Measurements from ENCODE around the gene ZNF530. TPM values are rescaled to one million over a fixed set of nuclear protein-coding genes. Genes with fewer than 3 reads are reported as not detected.

ZNF530 gene
- total RNA-seq, 3 donors from 2014 or later, result 4.7 to 7.7 (median 4.9) TPM

DNA sequence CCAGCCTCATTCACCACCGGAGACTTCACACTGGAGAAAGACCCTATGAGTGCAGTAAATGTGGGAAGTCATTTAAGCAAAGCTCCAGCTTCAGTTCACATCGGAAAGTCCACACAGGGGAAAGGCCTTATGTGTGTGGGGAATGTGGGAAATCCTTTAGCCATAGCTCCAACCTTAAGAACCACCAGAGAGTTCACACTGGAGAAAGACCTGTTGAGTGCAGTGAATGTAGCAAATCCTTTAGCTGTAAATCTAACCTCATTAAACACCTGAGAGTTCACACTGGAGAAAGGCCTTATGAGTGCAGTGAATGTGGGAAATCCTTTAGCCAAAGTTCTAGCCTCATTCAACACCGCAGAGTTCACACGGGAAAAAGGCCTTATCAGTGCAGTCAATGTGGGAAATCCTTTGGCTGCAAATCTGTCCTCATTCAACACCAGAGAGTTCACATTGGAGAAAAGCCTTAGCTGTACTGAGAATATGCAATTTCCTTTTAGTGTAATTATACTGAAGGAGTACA lies 42.1 kb downstream of the ZNF530 start:
- ATAC-seq (no peak), DNase-seq (no peak)
- peaks cover 65% of the 10 kb centered on the region for H3K9me3 Mint-ChIP-seq
- H3K36me3 Mint-ChIP-seq (ENCODE audit: insufficient read depth), result peaks cover 67% of the 10 kb centered on the region
- no peak overlapping the region for H3K4me3 Mint-ChIP-seq
- H3K27me3 Mint-ChIP-seq (ENCODE audit: low read depth), result no peaks in the 10 kb centered on the region
- H3K4me1 Mint-ChIP-seq (ENCODE audit: low read depth), result no peaks in the 10 kb centered on the region

DNA sequence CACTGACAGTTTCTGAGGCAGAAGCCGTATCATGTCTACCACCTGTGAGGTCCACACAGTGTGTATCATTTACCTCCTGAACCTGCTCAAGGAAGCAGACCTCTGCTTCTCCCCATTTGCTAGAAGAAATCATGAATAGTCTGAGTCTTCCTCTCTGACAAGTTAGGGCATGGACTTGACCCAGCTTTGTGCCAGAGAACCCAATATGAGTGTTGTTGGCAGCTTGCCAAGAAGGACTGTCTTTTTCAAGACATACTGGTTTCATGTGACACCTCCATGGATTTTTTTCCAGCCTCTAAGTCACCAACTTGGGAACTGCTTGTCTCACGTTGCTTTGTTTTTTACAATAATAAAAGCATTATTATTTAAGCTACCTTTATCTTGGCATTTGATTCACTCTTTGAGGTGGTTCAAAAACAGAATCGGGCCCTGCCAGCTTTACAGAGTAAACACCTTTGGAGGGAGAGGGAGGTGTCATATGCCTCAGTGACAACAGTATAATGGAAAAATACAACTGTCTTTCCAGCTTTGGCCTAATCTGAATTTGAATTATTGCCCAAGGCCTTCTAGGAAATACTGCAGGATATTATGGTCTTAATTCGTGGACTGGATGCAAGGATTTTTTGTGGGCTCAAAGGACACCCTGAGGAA lies 42.8 kb downstream of the ZNF530 start:
- Mint-ChIP-seq H3K4me3 (no peak overlapping the region), H3K27me3 (ENCODE audit: low read depth) (no peaks in the 10 kb centered on the region), H3K9me3 (peaks cover 60% of the 10 kb centered on the region), H3K4me1 (ENCODE audit: low read depth) (no peaks in the 10 kb centered on the region), H3K36me3 (ENCODE audit: insufficient read depth) (peaks cover 61% of the 10 kb centered on the region)
- no peak for DNase-seq
- ATAC-seq, result no peak

DNA sequence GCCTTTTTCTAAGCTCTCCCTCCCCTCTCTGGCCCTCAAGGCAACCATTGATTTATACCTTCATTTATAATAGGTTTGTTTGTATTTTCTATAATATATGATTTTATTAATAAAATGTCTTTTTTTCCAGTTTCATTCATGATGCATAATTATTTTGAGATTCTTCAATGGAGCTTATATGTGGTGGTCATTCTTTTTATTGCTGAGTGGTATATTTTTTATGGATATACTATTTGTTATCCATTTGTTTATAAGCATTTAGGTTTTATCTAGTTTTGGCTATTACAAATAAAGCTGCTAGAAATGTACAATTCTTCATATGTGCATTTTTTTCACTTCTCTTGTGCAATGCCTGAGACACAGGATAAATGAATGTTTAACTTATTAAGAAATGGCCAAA lies 44.0 kb downstream of the ZNF530 start:
- ATAC-seq, result no peak
- H3K4me3 Mint-ChIP-seq, result no peak overlapping the region
- peaks cover 53% of the 10 kb centered on the region for H3K36me3 Mint-ChIP-seq (ENCODE audit: insufficient read depth)
- H3K27me3 Mint-ChIP-seq (ENCODE audit: low read depth), result no peaks in the 10 kb centered on the region
- DNase-seq, result no peak
- H3K9me3 Mint-ChIP-seq, result peaks cover 62% of the 10 kb centered on the region
- H3K4me1 Mint-ChIP-seq (ENCODE audit: low read depth), result no peaks in the 10 kb centered on the region

DNA sequence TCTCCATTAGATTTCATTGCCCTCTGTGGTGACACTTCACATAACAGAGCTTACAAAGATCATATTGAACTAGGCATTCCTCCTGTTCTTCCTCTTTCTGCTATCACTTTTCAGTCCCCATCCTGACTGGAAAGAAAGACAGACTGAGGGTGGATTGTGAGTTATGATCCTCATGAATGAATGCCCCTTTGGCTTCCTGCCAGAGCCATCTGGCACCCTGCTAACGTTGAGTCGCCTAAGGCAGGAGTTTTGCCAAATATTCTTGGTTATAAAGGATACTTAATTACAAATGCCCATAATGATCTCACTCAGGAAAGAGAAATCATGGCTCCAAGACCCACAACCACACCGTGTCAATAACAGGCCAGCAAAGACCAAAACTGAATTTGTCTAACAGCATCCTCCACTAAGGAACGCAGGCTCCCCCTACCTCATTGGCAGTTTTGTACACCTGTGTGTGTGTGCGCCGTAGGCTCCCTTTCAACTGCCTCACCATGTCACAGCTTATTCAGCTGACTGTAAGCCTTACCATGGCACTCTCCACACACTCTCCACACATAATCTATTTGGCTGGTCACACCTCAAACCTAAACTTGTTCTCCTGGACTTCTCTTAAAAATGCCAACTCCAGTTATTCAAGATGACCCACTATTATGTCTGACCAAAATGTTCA lies 48.8 kb downstream of the ZNF530 start:
- H3K9me3 Mint-ChIP-seq, result peaks cover 50% of the 10 kb centered on the region
- peaks cover 7% of the 10 kb centered on the region for H3K4me1 Mint-ChIP-seq (ENCODE audit: low read depth)
- no peak for ATAC-seq
- H3K36me3 Mint-ChIP-seq (ENCODE audit: insufficient read depth), result peaks cover 7% of the 10 kb centered on the region
- H3K4me3 Mint-ChIP-seq, result no peak overlapping the region
- peaks cover 10% of the 10 kb centered on the region for H3K27me3 Mint-ChIP-seq (ENCODE audit: low read depth)
- no peak for DNase-seq

DNA sequence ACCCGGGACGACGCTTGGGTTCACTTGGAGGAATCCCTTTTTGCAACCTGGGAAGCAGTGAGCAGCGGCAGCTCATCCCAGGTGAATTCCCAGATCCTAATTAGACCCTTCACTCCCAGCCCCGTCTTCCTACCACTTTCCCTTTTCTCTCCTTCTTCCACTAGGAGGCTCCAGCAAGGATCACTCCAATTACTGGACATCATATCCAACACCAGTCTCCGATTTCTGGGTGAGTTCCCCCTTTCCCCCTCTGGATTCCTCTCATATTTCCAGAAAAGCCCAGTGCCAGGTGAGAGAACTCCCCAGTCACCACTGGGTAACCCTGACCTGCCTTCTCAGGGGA lies 51.9 kb downstream of the ZNF530 start:
- Mint-ChIP-seq H3K36me3 (ENCODE audit: insufficient read depth) (peaks cover 5% of the 10 kb centered on the region), H3K9me3 (peaks cover 63% of the 10 kb centered on the region), H3K4me1 (ENCODE audit: low read depth) (peaks cover 7% of the 10 kb centered on the region), H3K27me3 (ENCODE audit: low read depth) (peaks cover 27% of the 10 kb centered on the region), H3K4me3 (no peak overlapping the region)
- DNase-seq (no peak), ATAC-seq (no peak)

DNA sequence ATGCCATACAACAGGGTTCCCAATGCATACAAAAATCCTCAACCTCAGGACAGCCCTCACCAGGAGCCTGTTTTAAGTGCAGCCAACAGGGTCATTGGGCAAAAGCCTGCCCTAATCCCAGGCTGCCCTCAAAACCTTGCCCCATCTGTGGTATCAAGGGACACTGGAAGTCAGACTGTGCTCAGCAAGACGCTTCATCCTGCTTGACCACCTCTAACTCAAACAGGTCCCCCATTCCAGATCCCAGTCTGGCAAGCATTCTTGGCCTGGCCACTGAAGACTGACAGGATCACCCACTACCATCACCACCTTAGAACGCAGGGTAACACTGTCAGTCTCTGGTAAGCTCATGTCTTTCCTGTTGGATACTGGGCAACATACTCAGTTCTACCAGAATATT lies 54.0 kb downstream of the ZNF530 start:
- peaks cover 28% of the 10 kb centered on the region for H3K27me3 Mint-ChIP-seq (ENCODE audit: low read depth)

DNA sequence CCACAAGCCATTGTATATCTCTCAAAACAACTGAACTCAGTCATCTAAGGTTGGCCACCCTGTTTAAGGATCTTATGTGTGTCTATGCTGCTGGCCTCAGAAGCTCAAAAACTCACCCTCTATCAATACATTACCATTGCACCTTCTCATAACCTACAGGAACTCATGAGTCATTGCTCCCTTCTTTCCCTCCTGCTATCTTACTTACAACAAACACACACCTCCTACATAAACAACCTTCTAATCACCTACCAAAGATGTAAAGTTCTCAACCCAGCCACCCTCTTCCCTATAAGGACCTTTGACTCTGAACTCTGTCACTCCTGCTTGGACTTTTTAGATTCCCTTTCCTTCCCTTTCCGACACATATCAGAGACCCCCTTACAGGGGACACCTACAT lies 55.8 kb downstream of the ZNF530 start:
- Mint-ChIP-seq H3K27me3 (ENCODE audit: low read depth) (peaks cover 31% of the 10 kb centered on the region), H3K4me3 (no peak overlapping the region), H3K9me3 (peaks cover 52% of the 10 kb centered on the region), H3K4me1 (ENCODE audit: low read depth) (peaks cover 7% of the 10 kb centered on the region), H3K36me3 (ENCODE audit: insufficient read depth) (peaks cover 2% of the 10 kb centered on the region)
- DNase-seq, result no peak
- ATAC-seq, result no peak

More for the DNA sequence above, 54.0 kb downstream of the ZNF530 start:
- ATAC-seq (no peak), DNase-seq (no peak)
- Mint-ChIP-seq H3K4me3 (no peak overlapping the region), H3K9me3 (peaks cover 50% of the 10 kb centered on the region), H3K36me3 (ENCODE audit: insufficient read depth) (peaks cover 2% of the 10 kb centered on the region), H3K4me1 (ENCODE audit: low read depth) (peaks cover 7% of the 10 kb centered on the region)

DNA sequence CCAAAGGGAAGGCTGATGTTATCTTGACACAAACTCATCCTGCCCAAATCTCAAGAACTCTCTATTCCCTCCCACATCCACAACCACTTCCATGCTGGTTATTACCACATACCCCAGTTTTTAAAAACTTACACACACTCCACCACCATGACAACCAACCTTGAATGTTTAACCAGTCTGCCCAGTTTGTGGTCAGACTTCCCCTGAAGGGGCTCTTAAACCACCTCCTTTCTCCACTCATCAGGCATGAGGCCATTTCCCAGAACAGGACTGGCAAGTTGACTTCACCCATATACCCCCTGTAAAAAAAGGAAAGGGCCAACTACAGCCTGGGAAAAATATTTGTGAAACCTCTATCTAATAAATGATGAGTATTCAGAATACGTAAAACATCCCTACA lies 56.7 kb downstream of the ZNF530 start:
- Mint-ChIP-seq H3K27me3 (ENCODE audit: low read depth) (peaks cover 37% of the 10 kb centered on the region), H3K4me1 (ENCODE audit: low read depth) (peaks cover 5% of the 10 kb centered on the region), H3K9me3 (peaks cover 50% of the 10 kb centered on the region), H3K36me3 (ENCODE audit: insufficient read depth) (peaks cover 2% of the 10 kb centered on the region), H3K4me3 (no peak overlapping the region)
- DNase-seq, result no peak
- ATAC-seq, result no peak

Other genes starting within 250 kb of the ZNF530 start
- gene ZNF304, start 248.6 kb upstream of the ZNF530 start, total RNA-seq, result 1 to 10 TPM; 3.3 to 4.5 (median 4.1) TPM
- gene TRAPPC2B, start 236.3 kb upstream of the ZNF530 start, total RNA-seq, result 1 to 10 TPM; 1.8 to 4.5 (median 3.3) TPM
- gene ZNF547, start 236.3 kb upstream of the ZNF530 start, total RNA-seq, result under 1 TPM; 0.63 to 0.76 (median 0.71) TPM
- gene ZNF548, start 210.0 kb upstream of the ZNF530 start, total RNA-seq, result 10 to 100 TPM in 1 of 3 donors, 1 to 10 TPM in 2; 6.3 to 10.7 (median 8.7) TPM
- gene ZNF17, start 188.7 kb upstream of the ZNF530 start, total RNA-seq, result 10 to 100 TPM in 2 of 3 donors, 1 to 10 TPM in 1; 8.9 to 11.1 (median 10.8) TPM
- gene ZNF749, start 164.6 kb upstream of the ZNF530 start, total RNA-seq, result 10 to 100 TPM; 23.2 to 32.8 (median 26.5) TPM
- under 1 TPM in 1 of 3 donors, not detected in 2; 0.08 TPM for gene VN1R1, start 142.7 kb upstream of the ZNF530 start, total RNA-seq
- 1 to 10 TPM; 3.1 to 3.7 (median 3.2) TPM for gene ZNF772, start 122.3 kb upstream of the ZNF530 start, total RNA-seq
- 1 to 10 TPM; 3.3 to 4.2 (median 3.9) TPM for gene ZNF419, start 112.1 kb upstream of the ZNF530 start, total RNA-seq
- gene ZNF773, start 99.9 kb upstream of the ZNF530 start, total RNA-seq, result 1 to 10 TPM; 4.5 to 4.6 (median 4.5) TPM
- 1 to 10 TPM; 3.2 to 4.1 (median 3.8) TPM for gene ZNF549, start 72.5 kb upstream of the ZNF530 start, total RNA-seq
- gene ZNF550, start 40.0 kb upstream of the ZNF530 start, total RNA-seq, result 10 to 100 TPM in 1 of 3 donors, 1 to 10 TPM in 2; 8.3 to 10.9 (median 8.7) TPM
- gene ZNF416, start 21.0 kb upstream of the ZNF530 start, total RNA-seq, result 1 to 10 TPM; 2.8 to 2.9 (median 2.8) TPM
- 1 to 10 TPM; 3.7 to 5.6 (median 5.1) TPM for gene ZIK1, start 15.7 kb upstream of the ZNF530 start, total RNA-seq
- gene ZNF134, start 14.4 kb downstream of the ZNF530 start, total RNA-seq, result 10 to 100 TPM; 13.7 to 18.9 (median 13.7) TPM
- 1 to 10 TPM; 4.1 to 4.5 (median 4.4) TPM for gene ZNF211, start 33.3 kb downstream of the ZNF530 start, total RNA-seq
- gene ZSCAN4, start 69.0 kb downstream of the ZNF530 start, total RNA-seq, result not detected
- 1 to 10 TPM; 8.7 to 9.7 (median 9.2) TPM for gene ZNF551, start 82.1 kb downstream of the ZNF530 start, total RNA-seq
- 1 to 10 TPM; 1.3 to 2.1 (median 1.6) TPM for gene ZNF154, start 109.3 kb downstream of the ZNF530 start, total RNA-seq
- 1 to 10 TPM; 4.0 to 6.9 (median 5.9) TPM for gene ZNF671, start 127.7 kb downstream of the ZNF530 start, total RNA-seq
- 1 to 10 TPM; 5.5 to 7.6 (median 5.7) TPM for gene ZNF776, start 146.9 kb downstream of the ZNF530 start, total RNA-seq
- gene ZNF586, start 169.8 kb downstream of the ZNF530 start, total RNA-seq, result 10 to 100 TPM; 14.7 to 17.6 (median 15.5) TPM
- gene ZNF552, start 215.0 kb downstream of the ZNF530 start, total RNA-seq, result 1 to 10 TPM; 6.4 to 7.9 (median 6.6) TPM
- 10 to 100 TPM; 22.6 to 29.1 (median 27.9) TPM for gene ZNF587B, start 230.4 kb downstream of the ZNF530 start, total RNA-seq
- gene ZNF587, start 250.0 kb downstream of the ZNF530 start, total RNA-seq, result 10 to 100 TPM; 17.9 to 22.1 (median 20.8) TPM

All from activated T-cell treated with anti-CD3 and anti-CD28 coated beads, Interleukin-2, amount 50 U/mL, for 4 hours (primary cell).